ENCODE results near the gene ALKBH3.

- TF ChIP-seq CTCF (optimal IDR thresholded peaks at IDR 0.05 in 1 of 3, IDR thresholded peaks at IDR 0.05 in 1 of 3, conservative IDR thresholded peaks at IDR 0.05 in 1 of 3; ENCODE audit: extremely low read depth in 1 of 3, insufficient read depth in 2 of 3, low read length in 3 of 3) (no peak), EZH2 (IDR thresholded peaks at IDR 0.05; ENCODE audit: low read length) (no peak)
These were observed 7.6 kb upstream of the ALKBH3 start for GRCh38 chr11:43872995-43873394.
